ENCODE results near the gene ATP6V1F.

DNA sequence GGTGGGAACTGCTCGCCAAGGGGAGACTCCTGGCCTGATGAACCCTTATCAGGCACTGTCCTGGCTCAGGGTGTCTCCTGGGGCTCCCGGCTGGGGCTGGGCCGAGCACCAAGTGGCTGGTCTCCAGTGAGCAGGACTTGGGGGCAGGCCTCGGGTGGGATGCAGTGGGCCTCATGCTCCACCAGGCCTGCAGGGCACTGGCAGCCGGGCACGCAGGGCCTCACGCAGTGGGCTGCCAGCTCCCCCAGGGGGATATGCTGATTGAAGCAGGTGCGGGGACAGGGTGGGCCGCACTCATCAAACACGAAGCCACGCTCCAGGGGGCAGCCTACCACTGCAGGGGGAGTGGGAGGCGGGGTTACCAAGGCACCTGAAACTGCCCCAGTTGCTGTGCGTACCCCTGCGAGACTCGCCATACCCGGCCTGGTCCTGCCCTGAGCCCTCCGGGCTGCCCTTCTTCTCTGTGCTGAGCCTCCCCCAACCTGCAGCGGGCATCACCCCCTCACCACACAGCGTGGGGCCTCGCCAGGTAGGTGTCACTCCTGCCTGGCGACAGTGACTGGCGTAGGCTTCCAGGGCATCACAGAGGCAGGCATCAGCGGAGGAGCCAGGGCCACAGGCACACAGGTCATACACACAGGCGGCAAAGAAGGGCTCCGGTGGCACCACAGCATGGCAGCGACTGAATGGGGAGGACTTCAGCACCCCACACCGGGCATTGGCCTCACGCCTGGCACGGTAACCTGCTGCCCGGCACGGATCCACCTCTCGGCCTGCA lies 14.5 kb downstream of the ATP6V1F start:
- TF ChIP-seq CTCF (IDR thresholded peaks at IDR 0.05) (no peak), POLR2A (IDR thresholded peaks at IDR 0.05) (no peak)
